Activated T-cell treated with anti-CD3 and anti-CD28 coated beads, Interleukin-2, amount 50 U/mL, for 72 hours (primary cell): Measurements from ENCODE around the gene WWC2. TPM values are rescaled to one million over a fixed set of nuclear protein-coding genes. Genes with fewer than 3 reads are reported as not detected.

Experiments used
- ATAC-seq, 2 donors: fragments of 150-1000 bp; cut with Tn5 transposase; replicated peaks in 1 of 2; 2 replicates each; pipeline ENCODE4 v1.10.0; 2021; ENCODE audit warnings: moderate library complexity in 2 of 2, mild to moderate bottlenecking in 1 of 2
- DNase-seq, 2 donors: peaks; one replicate each; pipeline ENCODE4 v3.0.0; 2021 to 2022; ENCODE audit warnings: mixed read lengths in 1 of 2
- H3K27ac Mint-ChIP-seq: one replicate; pipeline ENCODE4 v1.8.0; 2022; ENCODE audit warnings: mild to moderate bottlenecking, moderate library complexity, mixed read lengths
- H3K27me3 Mint-ChIP-seq: one replicate; pipeline ENCODE4 v1.8.0; 2022; ENCODE audit warnings: low read depth, mixed read lengths
- H3K36me3 Mint-ChIP-seq, 2 donors: one replicate each; pipeline ENCODE4 v1.8.0; 2022; ENCODE audit warnings: mixed read lengths in 2 of 2, mild to moderate bottlenecking in 1 of 2; ENCODE audit not compliant: insufficient read depth in 2 of 2
- H3K4me1 Mint-ChIP-seq: one replicate; pipeline ENCODE4 v1.8.0; 2022; ENCODE audit warnings: low read depth, mixed read lengths
- H3K4me3 Mint-ChIP-seq, 2 donors: one replicate each; pipeline ENCODE4 v1.8.0; 2022; ENCODE audit warnings: mild to moderate bottlenecking in 2 of 2, mixed read lengths in 2 of 2, moderate library complexity in 2 of 2
- H3K9me3 Mint-ChIP-seq, 2 donors: one replicate each; pipeline ENCODE4 v1.8.0; 2022; ENCODE audit warnings: mixed read lengths in 2 of 2
- total RNA-seq, 2 donors: library from RNA; stranded (reverse); gene quantifications; one replicate each; pipeline ENCODE4 v1.2.3, GENCODE V29; 2022

Gene WWC2
- total RNA-seq, 2 donors from 2014 or later, result 3.6 to 3.7 TPM

DNA sequence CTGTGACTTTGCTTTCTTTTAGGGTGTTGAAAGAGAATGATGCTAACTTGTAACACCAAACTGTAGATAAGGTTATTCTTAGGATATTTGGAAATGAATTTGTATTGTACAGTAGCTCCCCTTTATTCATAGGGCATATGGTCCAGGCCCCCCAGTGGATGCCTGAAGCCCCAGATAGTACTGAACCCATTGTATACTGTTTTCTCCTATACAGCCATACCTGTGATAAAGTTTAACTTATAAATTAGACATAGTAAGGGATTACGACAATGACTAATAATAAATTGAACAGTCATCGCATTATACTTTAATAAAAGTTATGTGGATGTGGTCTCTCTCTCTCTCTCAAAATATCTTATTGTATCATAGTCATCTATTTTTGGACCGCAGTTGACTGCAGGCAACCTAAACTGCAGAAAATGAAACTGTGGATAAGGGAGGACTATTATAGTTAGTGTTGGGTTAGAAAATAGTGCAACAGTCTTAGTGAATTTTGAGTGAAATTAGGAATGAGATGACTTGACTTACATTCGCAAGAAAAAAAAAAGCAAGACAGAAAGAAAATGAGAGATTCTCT, 115.9 kb downstream of the WWC2 start:
- no peaks in the 10 kb centered on the region for H3K27me3 Mint-ChIP-seq
- no peak for ATAC-seq
- H3K27ac Mint-ChIP-seq, result no peak overlapping the region
- H3K4me3 Mint-ChIP-seq, result no peak overlapping the region
- no peaks in the 10 kb centered on the region for H3K9me3 Mint-ChIP-seq
- no peaks in the 10 kb centered on the region for H3K4me1 Mint-ChIP-seq
- no peaks in the 10 kb centered on the region for H3K36me3 Mint-ChIP-seq
- no peak for DNase-seq

DNA sequence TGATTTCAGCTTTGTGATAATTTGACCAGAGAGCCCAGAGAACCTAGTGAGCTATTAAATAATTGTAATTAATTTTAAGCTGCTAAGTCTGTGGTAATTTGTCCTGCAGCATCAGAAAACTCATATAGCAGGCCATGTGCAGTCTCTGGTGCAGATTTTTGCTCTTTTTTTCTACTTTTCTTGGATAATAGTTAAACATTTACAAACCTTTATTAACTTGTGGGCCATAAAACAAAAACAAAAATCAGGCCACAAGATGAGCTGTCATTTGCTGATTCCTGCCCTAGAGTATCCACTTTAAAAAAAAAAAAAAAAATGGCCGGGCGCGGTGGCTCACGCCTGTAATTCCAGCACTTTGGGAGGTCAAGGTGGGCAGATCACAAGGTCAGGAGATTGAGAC, 121.2 kb downstream of the WWC2 start:
- Mint-ChIP-seq H3K9me3 (no peaks in the 10 kb centered on the region), H3K4me3 (no peak overlapping the region), H3K4me1 (no peaks in the 10 kb centered on the region)

DNA sequence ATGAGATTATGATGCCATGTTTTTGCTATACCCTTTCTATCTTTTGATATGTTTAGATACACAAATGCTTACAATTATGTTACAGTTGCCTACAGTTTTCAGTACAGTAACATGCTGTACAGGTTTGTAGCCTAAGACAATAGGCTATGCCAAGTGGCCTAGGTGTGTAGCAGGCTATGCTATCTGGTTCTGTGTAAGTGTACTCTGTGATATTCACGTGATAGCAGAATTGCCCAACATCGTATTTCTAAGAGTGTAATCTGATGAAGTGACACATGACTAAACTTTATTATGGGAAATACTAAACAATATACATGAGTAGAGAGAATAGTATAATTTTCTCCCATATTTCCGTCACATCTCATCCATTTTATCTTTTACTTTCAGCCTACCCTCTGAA, 124.0 kb downstream of the WWC2 start:
- DNase-seq (no peak), ATAC-seq (no peak)
- no peak overlapping the region for H3K4me3 Mint-ChIP-seq
- H3K4me1 Mint-ChIP-seq, result no peaks in the 10 kb centered on the region
- H3K27ac Mint-ChIP-seq, result no peak overlapping the region
- H3K36me3 Mint-ChIP-seq, result no peaks in the 10 kb centered on the region
- no peaks in the 10 kb centered on the region for H3K9me3 Mint-ChIP-seq
- no peaks in the 10 kb centered on the region for H3K27me3 Mint-ChIP-seq

More for the DNA sequence above, 121.2 kb downstream of the WWC2 start:
- ATAC-seq (no peak), DNase-seq (no peak)
- Mint-ChIP-seq H3K27ac (no peak overlapping the region), H3K36me3 (no peaks in the 10 kb centered on the region), H3K27me3 (no peaks in the 10 kb centered on the region)

DNA sequence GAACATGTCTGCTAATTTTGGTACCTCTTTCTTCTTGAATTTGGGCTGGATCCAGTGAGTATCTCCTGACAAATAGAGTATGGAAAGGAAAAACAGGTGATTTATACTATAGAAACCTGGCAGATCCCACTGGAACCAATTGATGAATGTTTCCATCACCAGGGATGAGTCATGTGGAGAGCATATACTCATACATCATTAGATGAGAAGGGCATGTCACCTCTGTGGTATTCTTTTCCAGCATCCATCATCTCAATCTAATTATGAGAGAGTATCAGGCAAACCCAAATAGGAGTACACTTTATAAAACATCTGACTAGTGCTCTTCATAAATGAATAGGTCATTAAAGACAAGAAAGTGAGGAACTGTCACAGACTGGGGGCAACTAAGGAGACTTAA, 130.3 kb downstream of the WWC2 start:
- DNase-seq (no peak), ATAC-seq (no peak)
- H3K27me3 Mint-ChIP-seq, result no peaks in the 10 kb centered on the region
- no peak overlapping the region for H3K27ac Mint-ChIP-seq
- H3K4me3 Mint-ChIP-seq, result no peak overlapping the region
- H3K9me3 Mint-ChIP-seq, result no peaks in the 10 kb centered on the region
- no peaks in the 10 kb centered on the region for H3K4me1 Mint-ChIP-seq
- no peaks in the 10 kb centered on the region for H3K36me3 Mint-ChIP-seq

DNA sequence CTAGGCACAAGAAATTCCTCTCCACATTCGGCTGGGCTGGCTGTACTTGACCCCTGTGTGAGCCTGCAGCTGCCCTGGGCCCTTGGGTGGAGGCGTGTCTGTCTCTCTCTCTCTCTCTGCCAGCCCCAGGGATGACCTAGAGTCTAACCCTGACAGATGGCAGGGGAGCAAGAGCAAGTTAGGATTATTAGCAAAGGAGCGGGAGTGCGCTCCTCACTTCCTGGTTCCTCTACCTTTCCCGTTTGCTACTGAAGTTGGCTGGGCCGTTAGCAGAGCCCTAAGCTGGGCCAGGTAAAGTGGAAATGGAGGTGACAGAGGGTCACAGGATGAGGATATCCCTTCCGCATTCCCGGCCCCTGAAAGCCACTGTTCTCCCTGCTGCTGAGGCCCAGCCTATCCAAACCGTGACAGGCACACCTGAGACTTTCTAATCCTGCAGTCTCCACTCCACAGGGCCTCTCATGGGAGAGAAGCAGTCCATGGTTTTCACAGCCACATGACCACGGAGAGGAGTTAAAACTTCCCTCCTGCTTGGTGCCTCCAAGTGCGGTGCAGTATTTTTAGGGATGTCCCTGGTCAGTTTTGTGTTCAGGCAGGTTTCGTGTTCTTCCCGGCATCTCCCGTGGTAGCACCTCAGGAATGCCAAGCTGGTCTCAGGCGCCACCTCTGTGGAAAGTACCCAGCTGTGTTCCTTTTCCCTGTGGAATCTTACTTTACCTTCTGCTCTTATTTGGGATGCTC, 141.7 kb downstream of the WWC2 start:
- no peaks in the 10 kb centered on the region for H3K4me1 Mint-ChIP-seq

DNA sequence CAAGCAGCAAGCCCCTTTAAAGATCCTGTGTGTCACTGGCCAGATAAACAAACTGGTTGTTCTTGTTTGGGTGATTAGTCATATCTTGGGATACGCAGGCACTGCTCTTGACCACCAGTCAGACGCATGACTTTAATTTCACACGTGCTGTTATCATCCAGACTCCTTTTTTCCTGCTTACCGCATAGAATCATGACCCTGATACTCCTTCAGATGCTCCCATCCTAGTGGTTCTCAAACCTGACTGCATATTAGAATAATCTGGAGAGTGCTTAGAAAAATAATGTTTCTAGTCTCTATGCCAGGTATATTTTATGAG, 142.2 kb downstream of the WWC2 start:
- Mint-ChIP-seq H3K27ac (no peak overlapping the region), H3K27me3 (no peaks in the 10 kb centered on the region), H3K9me3 (no peaks in the 10 kb centered on the region), H3K4me1 (no peaks in the 10 kb centered on the region), H3K36me3 (no peaks in the 10 kb centered on the region), H3K4me3 (no peak overlapping the region)
- no peak for DNase-seq
- ATAC-seq, result no peak

More for the DNA sequence above, 141.7 kb downstream of the WWC2 start:
- Mint-ChIP-seq H3K36me3 (no peaks in the 10 kb centered on the region), H3K27ac (no peak overlapping the region), H3K9me3 (no peaks in the 10 kb centered on the region), H3K4me3 (no peak overlapping the region), H3K27me3 (no peaks in the 10 kb centered on the region)
- DNase-seq, result no peak
- ATAC-seq, result no peak

DNA sequence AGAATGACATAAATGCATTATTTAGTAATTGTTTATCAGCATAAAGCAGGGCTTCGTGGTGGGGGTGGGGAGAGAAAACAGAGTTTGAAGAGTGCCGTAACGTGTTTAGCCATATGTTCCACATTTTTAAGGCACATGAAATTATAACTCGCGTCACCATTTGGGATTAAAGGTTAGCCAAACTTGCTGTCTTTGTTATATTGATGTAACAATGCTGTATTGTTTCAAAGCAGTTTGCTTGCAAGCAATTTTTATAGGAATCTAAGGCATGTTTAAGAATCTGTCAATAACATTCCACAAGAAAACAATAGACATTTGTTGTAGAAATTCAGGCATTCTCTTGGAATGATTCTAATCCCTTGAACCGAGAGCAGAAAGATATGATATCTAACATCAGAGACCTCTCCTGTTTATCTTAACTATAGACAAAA, 142.7 kb downstream of the WWC2 start:
- DNase-seq (no peak), ATAC-seq (no peak)
- Mint-ChIP-seq H3K27me3 (no peaks in the 10 kb centered on the region), H3K36me3 (no peaks in the 10 kb centered on the region), H3K4me3 (no peak overlapping the region), H3K27ac (no peak overlapping the region), H3K4me1 (no peaks in the 10 kb centered on the region), H3K9me3 (no peaks in the 10 kb centered on the region)

DNA sequence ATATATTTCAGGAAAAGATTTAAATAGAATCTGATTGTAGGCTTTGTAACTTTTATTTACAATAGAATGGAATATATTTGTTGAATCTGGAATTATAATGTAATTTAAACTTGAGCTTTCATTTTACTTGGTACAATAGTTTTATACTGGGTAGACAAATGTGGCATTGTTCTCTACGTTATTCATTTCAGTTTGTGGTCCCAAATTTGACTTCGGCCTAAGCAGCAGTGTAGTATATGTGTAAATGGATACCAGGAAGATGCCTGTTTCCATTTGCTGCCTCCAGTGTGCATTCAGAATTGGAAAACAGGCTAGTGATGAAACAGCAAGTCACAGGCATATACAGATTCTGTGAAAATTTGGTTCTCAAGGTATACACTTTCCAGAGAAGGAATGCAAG, 143.2 kb downstream of the WWC2 start:
- H3K36me3 Mint-ChIP-seq, result no peaks in the 10 kb centered on the region
- H3K27ac Mint-ChIP-seq, result no peak overlapping the region
- no peaks in the 10 kb centered on the region for H3K9me3 Mint-ChIP-seq
- H3K4me3 Mint-ChIP-seq, result no peak overlapping the region
- H3K27me3 Mint-ChIP-seq, result no peaks in the 10 kb centered on the region
- no peaks in the 10 kb centered on the region for H3K4me1 Mint-ChIP-seq
- ATAC-seq (no peak), DNase-seq (no peak)

DNA sequence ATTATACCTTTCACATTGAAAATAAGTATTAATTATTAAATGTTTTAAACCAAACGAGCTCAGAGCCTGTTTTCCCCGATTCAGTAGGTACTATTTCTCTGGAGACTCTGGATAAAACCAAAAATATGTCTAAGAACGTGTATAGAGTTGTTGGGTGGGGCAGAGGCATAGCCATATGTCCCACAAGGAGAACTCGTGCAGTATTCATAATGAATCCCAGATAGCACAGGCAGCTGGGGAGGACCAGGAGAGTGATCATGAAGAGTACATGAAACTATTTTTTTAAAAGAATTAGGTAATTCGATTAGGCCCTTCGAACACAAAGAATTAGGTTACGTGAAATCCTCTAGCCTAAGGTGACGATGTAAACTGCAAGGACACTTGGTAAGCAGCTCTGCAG, 145.0 kb downstream of the WWC2 start:
- DNase-seq (no peak), ATAC-seq (no peak)
- no peaks in the 10 kb centered on the region for H3K36me3 Mint-ChIP-seq
- H3K4me3 Mint-ChIP-seq, result no peak overlapping the region
- H3K4me1 Mint-ChIP-seq, result no peaks in the 10 kb centered on the region
- no peaks in the 10 kb centered on the region for H3K9me3 Mint-ChIP-seq
- no peak overlapping the region for H3K27ac Mint-ChIP-seq
- H3K27me3 Mint-ChIP-seq, result no peaks in the 10 kb centered on the region

DNA sequence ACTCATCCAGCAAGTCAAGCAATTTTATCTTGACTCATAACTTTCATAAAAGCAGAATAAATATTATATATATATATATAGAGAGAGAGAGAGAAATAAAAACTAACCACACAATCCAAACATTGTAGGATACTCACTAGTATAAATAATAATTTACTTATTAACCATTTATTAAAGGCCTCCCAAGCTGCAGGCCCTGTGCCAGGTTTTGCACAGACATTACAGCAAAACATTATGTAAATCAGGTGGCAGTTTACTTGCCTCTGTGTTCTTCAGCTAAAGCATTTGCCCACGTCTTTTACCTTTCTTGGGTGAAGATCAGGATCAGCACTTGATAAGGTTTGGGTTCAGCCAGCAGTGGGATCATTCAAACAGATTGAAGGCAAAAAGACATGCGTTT, 145.4 kb downstream of the WWC2 start:
- H3K36me3 Mint-ChIP-seq, result no peaks in the 10 kb centered on the region
- no peak overlapping the region for H3K4me3 Mint-ChIP-seq
- H3K9me3 Mint-ChIP-seq, result no peaks in the 10 kb centered on the region
- DNase-seq (no peak), ATAC-seq (no peak)
- no peak overlapping the region for H3K27ac Mint-ChIP-seq
- no peaks in the 10 kb centered on the region for H3K27me3 Mint-ChIP-seq
- H3K4me1 Mint-ChIP-seq, result no peaks in the 10 kb centered on the region

DNA sequence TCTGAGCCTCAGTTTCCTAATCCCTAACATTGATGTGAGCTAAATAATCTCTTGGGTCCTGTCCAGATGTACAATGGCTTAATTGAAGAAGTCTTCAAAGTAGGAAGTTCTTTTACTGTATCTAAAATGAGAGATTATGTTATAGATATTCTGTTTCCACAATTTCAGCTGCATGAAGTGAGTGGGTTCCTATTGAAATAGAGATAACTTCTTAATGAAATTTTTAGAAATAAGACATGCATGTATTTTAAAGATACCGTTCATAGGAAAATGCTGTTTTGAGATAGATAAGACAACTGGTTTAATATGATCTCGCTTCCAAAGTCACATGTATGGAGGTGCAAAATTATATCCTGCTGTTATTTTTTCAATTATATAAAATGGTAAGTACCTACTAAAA, 149.1 kb downstream of the WWC2 start:
- Mint-ChIP-seq H3K4me1 (no peaks in the 10 kb centered on the region), H3K9me3 (no peaks in the 10 kb centered on the region), H3K36me3 (no peaks in the 10 kb centered on the region), H3K4me3 (no peak overlapping the region), H3K27ac (no peak overlapping the region), H3K27me3 (no peaks in the 10 kb centered on the region)
- DNase-seq (no peak), ATAC-seq (no peak)

DNA sequence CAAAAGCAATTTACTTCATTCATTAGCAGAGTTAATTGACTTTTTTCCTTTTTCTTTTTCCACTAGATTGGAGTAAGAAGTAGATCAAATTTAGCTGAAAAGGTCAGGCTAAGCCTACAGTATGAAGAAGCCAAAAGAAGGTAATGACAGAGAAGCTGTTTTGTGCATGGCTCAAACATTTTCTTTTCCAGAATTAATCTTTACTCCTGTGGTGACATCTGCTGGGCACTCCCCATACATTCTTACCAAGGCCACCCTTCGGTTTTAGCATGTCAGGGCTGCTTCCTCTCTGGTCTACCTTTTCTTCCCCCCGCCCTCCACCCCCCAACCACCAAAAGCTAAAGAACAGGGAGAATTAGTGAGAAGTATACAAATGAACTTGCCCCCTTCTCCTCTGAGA, 150.8 kb downstream of the WWC2 start:
- Mint-ChIP-seq H3K36me3 (no peaks in the 10 kb centered on the region), H3K4me1 (no peaks in the 10 kb centered on the region), H3K27me3 (no peaks in the 10 kb centered on the region), H3K4me3 (no peak overlapping the region), H3K9me3 (no peaks in the 10 kb centered on the region), H3K27ac (no peak overlapping the region)
- DNase-seq (peak; percentile 18 to 25), ATAC-seq (peak; percentile 50 to 57)

DNA sequence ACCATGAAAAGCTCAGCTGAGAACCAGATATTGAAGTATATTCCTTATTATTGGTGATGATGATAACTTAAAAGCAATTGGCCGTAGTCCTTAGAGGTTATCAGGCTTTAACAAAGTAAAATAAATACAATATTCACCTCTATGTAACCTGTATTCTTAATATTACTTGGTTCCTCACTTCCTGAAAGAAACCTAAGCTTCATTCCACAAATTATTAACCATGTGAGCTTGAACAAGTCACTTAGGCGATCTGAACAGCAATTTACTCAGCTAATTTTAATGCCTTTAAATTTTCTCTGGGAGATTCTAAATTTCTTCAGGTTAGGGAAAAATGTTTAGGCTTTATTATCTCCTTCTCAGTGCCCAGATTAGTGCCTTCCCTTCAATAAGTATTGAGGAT, 151.8 kb downstream of the WWC2 start:
- Mint-ChIP-seq H3K9me3 (no peaks in the 10 kb centered on the region), H3K27ac (no peak overlapping the region), H3K36me3 (no peaks in the 10 kb centered on the region), H3K27me3 (no peaks in the 10 kb centered on the region), H3K4me1 (no peaks in the 10 kb centered on the region), H3K4me3 (no peak overlapping the region)
- ATAC-seq (no peak), DNase-seq (no peak)

DNA sequence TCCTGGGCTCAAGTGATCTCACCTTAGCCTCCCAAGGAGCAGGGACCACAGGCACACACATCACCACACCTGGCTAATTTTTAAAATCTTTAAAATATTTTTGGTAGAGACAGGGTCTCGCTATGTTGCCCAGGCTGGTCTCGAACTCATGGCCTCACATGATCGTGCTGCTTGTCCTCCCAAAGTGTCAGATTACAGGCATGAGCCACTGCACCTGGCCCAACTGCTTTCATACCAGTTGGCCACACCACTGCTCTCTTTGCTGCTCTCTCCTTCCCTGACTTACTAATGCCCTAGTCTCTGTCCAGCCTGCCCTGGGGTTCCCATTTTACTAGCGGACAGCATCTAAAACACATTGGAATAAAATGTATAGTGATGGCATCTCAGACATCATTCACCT, 153.9 kb downstream of the WWC2 start:
- DNase-seq, result no peak
- no peaks in the 10 kb centered on the region for H3K4me1 Mint-ChIP-seq
- H3K9me3 Mint-ChIP-seq, result no peaks in the 10 kb centered on the region
- no peak overlapping the region for H3K27ac Mint-ChIP-seq
- no peak overlapping the region for H3K4me3 Mint-ChIP-seq
- H3K36me3 Mint-ChIP-seq, result no peaks in the 10 kb centered on the region
- ATAC-seq, result no peak
- no peaks in the 10 kb centered on the region for H3K27me3 Mint-ChIP-seq
